Measurements from ENCODE around the gene NUMBL.

NUMBL gene

GRCh38 chr19:40690693-40691420 is 406 bp upstream of the NUMBL start:
- in situ Hi-C loops (cut with MboI; ENCODE audit: low pct_unique_long_range_greater_than_20kb, low sequenced_read_pairs, unreplicated experiment) = no loop called here
- TF ChIP-seq CTCF (IDR thresholded peaks at IDR 0.05; ENCODE audit: extremely low read depth, insufficient read depth, missing control alignments) = no peak
- DNase-seq (ENCODE audit: low spot score) = peak; percentile 99

GRCh38 chr19:40689339-40690049 is 957 bp downstream of the NUMBL start:
- no peak for TF ChIP-seq CTCF (IDR thresholded peaks at IDR 0.05; ENCODE audit: extremely low read depth, insufficient read depth, missing control alignments)
- DNase-seq (ENCODE audit: low spot score) = no peak
- in situ Hi-C loops (cut with MboI; ENCODE audit: low pct_unique_long_range_greater_than_20kb, low sequenced_read_pairs, unreplicated experiment) = no loop called here

- TF ChIP-seq CTCF (IDR thresholded peaks at IDR 0.05; ENCODE audit: extremely low read depth, insufficient read depth, missing control alignments) = no peak
- DNase-seq (ENCODE audit: low spot score) = no peak
- in situ Hi-C loops (cut with MboI; ENCODE audit: low pct_unique_long_range_greater_than_20kb, low sequenced_read_pairs, unreplicated experiment) = no loop called here
Measured at GRCh38 chr19:40688987-40689338, 1.5 kb downstream of the NUMBL start.

- no peak for DNase-seq (ENCODE audit: low spot score)
- in situ Hi-C loops (cut with MboI; ENCODE audit: low pct_unique_long_range_greater_than_20kb, low sequenced_read_pairs, unreplicated experiment) = no loop called here
- TF ChIP-seq CTCF (IDR thresholded peaks at IDR 0.05; ENCODE audit: extremely low read depth, insufficient read depth, missing control alignments) = no peak
Measured at GRCh38 chr19:40688309-40688708, 2.1 kb downstream of the NUMBL start.

- no peak for TF ChIP-seq CTCF (IDR thresholded peaks at IDR 0.05; ENCODE audit: extremely low read depth, insufficient read depth, missing control alignments)
- DNase-seq (ENCODE audit: low spot score) = no peak
- in situ Hi-C loops (cut with MboI; ENCODE audit: low pct_unique_long_range_greater_than_20kb, low sequenced_read_pairs, unreplicated experiment) = no loop called here
Measured at GRCh38 chr19:40687525-40688016, 2.9 kb downstream of the NUMBL start.

- in situ Hi-C loops (cut with MboI; ENCODE audit: low pct_unique_long_range_greater_than_20kb, low sequenced_read_pairs, unreplicated experiment) = no loop called here
- no peak for DNase-seq (ENCODE audit: low spot score)
- no peak for TF ChIP-seq CTCF (IDR thresholded peaks at IDR 0.05; ENCODE audit: extremely low read depth, insufficient read depth, missing control alignments)
Measured at GRCh38 chr19:40686882-40687524, 3.4 kb downstream of the NUMBL start.

Data from GM13977 (cell line).